ENCODE results near the gene NOVA1. TPM values are rescaled to one million over a fixed set of nuclear protein-coding genes. Genes with fewer than 3 reads are reported as not detected.

Gene NOVA1
- total RNA-seq, 1 experiment from 2014 or later, result not detected

- no peak overlapping the region for H3K27ac ChIP-seq (ENCODE audit: low read depth, low read length)
Observed at GRCh38 chr14:26404927-26405326, 192.9 kb downstream of the NOVA1 start.

More at GRCh38 chr14:26404927-26405326, 192.9 kb downstream of the NOVA1 start:
- no TSS peak for BruUV-seq (replicated peaks)
- Histone ChIP-seq H3K4me2 (ENCODE audit: low read length) (no peak overlapping the region), H3K36me3 (ENCODE audit: control insufficient read depth in 1 of 2, insufficient read depth in 2 of 2, low read length in 2 of 2) (no peaks in the 10 kb centered on the region), H3K9me3 (ENCODE audit: control insufficient read depth in 1 of 2, insufficient read depth in 1 of 2, low read depth in 1 of 2, low read length in 2 of 2) (peaks cover 12 to 58% of the 10 kb centered on the region in 2 experiments; a peak in 2 of 4 replicates), H3K4me1 (ENCODE audit: control insufficient read depth in 1 of 2, insufficient read depth in 2 of 2, low read length in 2 of 2) (no peaks in the 10 kb centered on the region), H3K27me3 (ENCODE audit: insufficient read depth, low read length) (no peaks in the 10 kb centered on the region), H3K4me3 (replicated peaks in 1 of 2; ENCODE audit: low read depth in 1 of 2, low read length in 2 of 2) (no peak overlapping the region), H3K9ac (ENCODE audit: low read length) (no peak overlapping the region), H3K79me2 (ENCODE audit: insufficient read depth, low read length) (no peaks in the 10 kb centered on the region), H3K9me2 (ENCODE audit: insufficient read depth) (no peaks in the 10 kb centered on the region), H2AFZ (ENCODE audit: low read depth, low read length, poor library complexity, severe bottlenecking) (no peak overlapping the region), H4K20me1 (ENCODE audit: insufficient read depth) (no peaks in the 10 kb centered on the region)
- ATAC-seq (no peak), DNase-seq (ENCODE audit: low read depth, low spot score) (no peak)
- POLR2A ChIA-PET, result no interaction called here
- RAD21 ChIA-PET (ENCODE audit: low non-redundant PET in 1 of 2, low total read pairs in 2 of 2, uncharacterized antibody in 2 of 2, unreplicated experiment in 2 of 2), result no interaction called here
- intact Hi-C loops (cut with micrococcal nuclease), result no loop called here
- TF ChIP-seq ATF3 (IDR thresholded peaks at IDR 0.05) (no peak), ELF1 (IDR thresholded peaks at IDR 0.05; ENCODE audit: borderline replicate concordance, low read depth) (no peak), ZFX (IDR thresholded peaks at IDR 0.05) (no peak), EGR1 (IDR thresholded peaks at IDR 0.05; ENCODE audit: low read depth) (no peak), CEBPB (IDR thresholded peaks at IDR 0.05; ENCODE audit: low read depth) (no peak), JUND (IDR thresholded peaks at IDR 0.05) (no peak), ZBTB33 (IDR thresholded peaks at IDR 0.05; ENCODE audit: extremely low read depth, insufficient replicate concordance, low read length) (no peak), YY1 (IDR thresholded peaks at IDR 0.05; ENCODE audit: extremely low read depth, insufficient replicate concordance, low read depth, low read length) (no peak), EZH2phosphoT487 (IDR thresholded peaks at IDR 0.05; ENCODE audit: borderline replicate concordance) (no peak), REST (IDR thresholded peaks at IDR 0.05; ENCODE audit: low read depth) (no peak)
- CTCF ChIA-PET, result no interaction called here

Measured in HCT116 (cell line).